ENCODE data around the gene TLR5. TPM values are rescaled to one million over a fixed set of nuclear protein-coding genes. Genes with fewer than 3 reads are reported as not detected.
A peak's percentile ranks its signal among the peaks of the same experiment; 100 is the strongest.

Gene TLR5
- total and polyA plus RNA-seq, 7 donors: 0.23 to 10.2 (median 3.6) TPM

GRCh38 chr1:223129229-223129901 is 13.7 kb downstream of the TLR5 start:
- no peaks in the 10 kb centered on the region for H3K27me3 ChIP-seq
- no peak for TF ChIP-seq EP300 (IDR thresholded peaks at IDR 0.05)
- no peak for TF ChIP-seq POLR2AphosphoS5 (IDR thresholded peaks at IDR 0.05)
- TF ChIP-seq CTCF (IDR thresholded peaks at IDR 0.05): peak; percentile 55 to 92 (median 76)
- TF ChIP-seq POLR2A (IDR thresholded peaks at IDR 0.05): no peak
- H3K36me3 ChIP-seq: no peaks in the 10 kb centered on the region
- DNase-seq: peak; percentile 87
- no peaks in the 10 kb centered on the region for H3K9me3 ChIP-seq
- H3K4me3 ChIP-seq: peak overlapping the region; percentile 3 to 36 (median 16)
- WGBS, 2 donors: 28 to 49% methylated on average over 37 of the region's 37 CpGs
- intact Hi-C loops (cut with DNase I): no loop called here
- no peak overlapping the region for H3K27ac ChIP-seq
- H3K4me1 ChIP-seq: peaks cover 0 to 22% (median 15%) of the 10 kb centered on the region in 4 donors

GRCh38 chr1:223126741-223127140 is 16.3 kb downstream of the TLR5 start:
- 97% methylated on average over 1 of the region's 1 CpG for WGBS, 2 donors

GRCh38 chr1:223125766-223126165 is 17.3 kb downstream of the TLR5 start:
- no peak overlapping the region for H3K4me3 ChIP-seq
- no peaks in the 10 kb centered on the region for H3K9me3 ChIP-seq
- TF ChIP-seq POLR2A (IDR thresholded peaks at IDR 0.05) (no peak), EP300 (IDR thresholded peaks at IDR 0.05) (no peak), POLR2AphosphoS5 (IDR thresholded peaks at IDR 0.05) (no peak), CTCF (IDR thresholded peaks at IDR 0.05) (no peak)
- no peak overlapping the region for H3K27ac ChIP-seq
- 45 to 71% methylated on average over 2 of the region's 2 CpGs for WGBS, 2 donors
- H3K27me3 ChIP-seq: no peaks in the 10 kb centered on the region
- intact Hi-C loops (cut with DNase I): loop anchor here (2.0 kb wide), 1 partner anchor 333 kb away; no protein-coding TSS in a partner anchor
- H3K36me3 ChIP-seq: no peaks in the 10 kb centered on the region
- no peak for DNase-seq
- peaks cover 0 to 15% (median 13%) of the 10 kb centered on the region in 4 donors for H3K4me1 ChIP-seq

More at GRCh38 chr1:223126741-223127140, 16.3 kb downstream of the TLR5 start:
- TF ChIP-seq POLR2AphosphoS5 (IDR thresholded peaks at IDR 0.05) (no peak), CTCF (IDR thresholded peaks at IDR 0.05) (no peak), POLR2A (IDR thresholded peaks at IDR 0.05) (no peak), EP300 (IDR thresholded peaks at IDR 0.05) (no peak)
- Histone ChIP-seq H3K27ac (no peak overlapping the region), H3K9me3 (no peaks in the 10 kb centered on the region), H3K4me1 (peaks cover 0 to 15% (median 13%) of the 10 kb centered on the region in 4 donors), H3K36me3 (no peaks in the 10 kb centered on the region), H3K27me3 (no peaks in the 10 kb centered on the region), H3K4me3 (no peak overlapping the region)
- intact Hi-C loops (cut with DNase I): no loop called here
- no peak for DNase-seq

- peak overlapping the region in 1 of 4 donors; percentile 30 for H3K27ac ChIP-seq
Observed at GRCh38 chr1:223123011-223123610, 19.9 kb downstream of the TLR5 start.

More at GRCh38 chr1:223123011-223123610, 19.9 kb downstream of the TLR5 start:
- DNase-seq: no peak
- Histone ChIP-seq H3K9me3 (no peaks in the 10 kb centered on the region), H3K4me3 (no peak overlapping the region), H3K36me3 (no peaks in the 10 kb centered on the region), H3K4me1 (peaks cover 0 to 7% (median 5%) of the 10 kb centered on the region in 4 donors), H3K27me3 (no peaks in the 10 kb centered on the region)
- TF ChIP-seq POLR2AphosphoS5 (IDR thresholded peaks at IDR 0.05): no peak
- TF ChIP-seq CTCF (IDR thresholded peaks at IDR 0.05): no peak
- TF ChIP-seq POLR2A (IDR thresholded peaks at IDR 0.05): no peak
- TF ChIP-seq EP300 (IDR thresholded peaks at IDR 0.05): no peak
- intact Hi-C loops (cut with DNase I): loop anchor here (2.0 to 5.0 kb wide), 2 partner anchors 36 to 386 kb away; partner anchors contain the start of gene FAM177B
- 49 to 73% methylated on average over 6 of the region's 6 CpGs for WGBS, 2 donors
